Panc1 (cell line): ENCODE measurements around the gene CIAPIN1. TPM values are rescaled to one million over a fixed set of nuclear protein-coding genes. Genes with fewer than 3 reads are reported as not detected.

Source experiments
- ATAC-seq: fragments of 200-7000 bp; cut with Tn5 transposase; 2 replicates; pipeline ENCODE4 v1.9.1; 2020; ENCODE audit warnings: mild to moderate bottlenecking, moderate library complexity
- BruUV-seq: library from RNA; stranded (reverse); fragments of 400-500 nt; replicated peaks from 2 replicates; lab custom pipeline; 2021; lab: Mats Ljungman, UMichigan
- CTCF ChIA-PET: fragments of 300-600 bp; sonication (Branson Sonifier 250); formaldehyde crosslinking; loops from one replicate; lab custom pipeline; 2022; ENCODE audit warnings: antibody characterized with exemption; lab: Charles Lee
- POLR2A ChIA-PET: fragments of 300-600 bp; sonication (Branson Sonifier 250); formaldehyde crosslinking; loops from one replicate; lab custom pipeline; 2022; ENCODE audit warnings: antibody characterized with exemption; lab: Charles Lee
- DNase-seq: peaks from one replicate; pipeline ENCODE4 v3.0.0-alpha.2; 2010; ENCODE audit warnings: low read depth, low spot score
- H3K27ac ChIP-seq: 2 replicates; pipeline ENCODE4 v1.5.1; 2011; ENCODE audit warnings: mild to moderate bottlenecking, low read length, inconsistent platforms
- H3K27me3 ChIP-seq: fragments of 200-500 bp; sonication (Bioruptor generic); 2 replicates; pipeline ENCODE4 v1.6.0; 2014; ENCODE audit warnings: low read length, inconsistent platforms; ENCODE audit not compliant: control insufficient read depth, insufficient read depth
- H3K36me3 ChIP-seq: fragments of 200-500 bp; sonication (Bioruptor generic); 2 replicates; pipeline ENCODE4 v1.5.1; 2014; ENCODE audit warnings: inconsistent platforms, mild to moderate bottlenecking, low read length, moderate library complexity; ENCODE audit not compliant: control insufficient read depth, insufficient read depth
- H3K4me1 ChIP-seq: 2 replicates; pipeline ENCODE4 v1.5.1; 2011; ENCODE audit warnings: inconsistent platforms, mild to moderate bottlenecking, low read length, moderate library complexity; ENCODE audit not compliant: control insufficient read depth, insufficient read depth
- H3K4me3 ChIP-seq, 2 experiments: 2 replicates each; pipeline ENCODE4 v1.5.1; 2011 to 2012; ENCODE audit warnings: low read depth in 2 of 2, low read length in 2 of 2, mild to moderate bottlenecking in 2 of 2, inconsistent platforms in 1 of 2, moderate library complexity in 1 of 2
- H3K9me3 ChIP-seq: fragments of 200-500 bp; sonication (Bioruptor generic); 2 replicates; pipeline ENCODE4 v1.5.1; 2014; ENCODE audit warnings: low read depth, mild to moderate bottlenecking, inconsistent platforms, low read length, moderate library complexity; ENCODE audit not compliant: control insufficient read depth, insufficient read depth
- CTCF ChIP-seq: fragments of 450-650 bp; IDR thresholded peaks from 2 replicates; pipeline ENCODE4 v1.5.1; 2017; ENCODE audit warnings: mild to moderate bottlenecking
- POLR2AphosphoS5 ChIP-seq: IDR thresholded peaks from 2 replicates; pipeline ENCODE4 v1.6.1; 2012; ENCODE audit warnings: mild to moderate bottlenecking, low read depth, low read length, moderate library complexity
- REST ChIP-seq, 2 experiments: IDR thresholded peaks; 2 replicates each; pipeline ENCODE4 v1.6.1; 2011 to 2012; ENCODE audit warnings: low read depth in 2 of 2, control low read depth in 1 of 2, low read length in 1 of 2, mild to moderate bottlenecking in 1 of 2, moderate library complexity in 1 of 2; ENCODE audit not compliant: insufficient read depth in 1 of 2
- SIN3A ChIP-seq: IDR thresholded peaks from 2 replicates; pipeline ENCODE4 v1.6.1; 2012; ENCODE audit warnings: low read depth, mild to moderate bottlenecking, low read length, moderate library complexity, borderline replicate concordance; ENCODE audit not compliant: insufficient read depth
- TCF7L2 ChIP-seq: IDR thresholded peaks from 2 replicates; pipeline ENCODE4 v1.6.1; 2011; ENCODE audit warnings: mild to moderate bottlenecking, low read depth, low read length, inconsistent platforms
- in situ Hi-C: cut with HindIII; loops from 2 replicates; pipeline ENCODE4 v1.10.0; 2016; ENCODE audit warnings: low sequenced_read_pairs, low pct_unique_long_range_greater_than_20kb
- intact Hi-C: fragments of 100-400 bp; cut with micrococcal nuclease; formaldehyde crosslinking; loops from one replicate; pipeline ENCODE4 v1.10.0; 2022; ENCODE audit not compliant: unreplicated experiment
- total RNA-seq: library from RNA; stranded (reverse); gene quantifications from one replicate; pipeline ENCODE4 v1.2.1, GENCODE V29; 2021; ENCODE audit not compliant: unreplicated experiment

The CIAPIN1 gene
- total RNA-seq, 1 experiment from 2014 or later, result 64.0 TPM

DNA sequence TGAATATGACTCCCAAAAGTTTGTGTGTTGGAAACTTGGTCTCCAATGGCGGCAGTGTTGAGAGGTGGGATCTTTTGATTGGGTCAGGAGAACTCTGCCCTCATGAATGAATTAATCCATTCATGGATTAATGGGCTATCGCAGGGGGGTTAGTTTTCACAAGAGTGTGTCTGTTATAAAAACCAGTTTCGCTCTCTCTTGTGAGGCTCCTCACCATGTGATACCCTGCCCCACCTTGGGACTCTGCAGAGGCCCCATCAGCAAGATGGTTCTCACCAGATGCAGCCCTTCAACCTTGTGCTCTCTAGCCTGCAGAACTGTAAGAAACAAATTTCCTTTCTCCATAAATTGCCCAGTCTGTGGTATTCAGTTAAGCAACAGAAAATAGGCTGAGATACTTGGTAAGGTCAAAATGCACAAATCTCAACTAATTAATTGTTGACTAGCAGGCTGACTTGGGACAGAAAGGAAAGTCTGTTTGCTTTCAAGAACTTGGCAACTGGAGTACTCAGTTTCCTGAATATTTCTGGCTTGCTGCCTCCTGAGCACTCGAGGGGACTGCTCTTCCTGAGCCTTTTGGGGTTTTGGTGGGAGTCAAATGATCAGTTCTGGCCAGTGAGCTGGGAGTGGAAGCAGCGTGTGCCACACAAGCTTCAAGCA lies 56.4 kb downstream of the CIAPIN1 start:
- no peaks in the 10 kb centered on the region for H3K27me3 ChIP-seq
- intact Hi-C loops, result no loop called here
- TF ChIP-seq SIN3A (no peak), POLR2AphosphoS5 (no peak), CTCF (no peak), TCF7L2 (no peak), REST (IDR thresholded peaks at IDR 0.05; ENCODE audit: insufficient read depth in 1 of 2, low read depth in 2 of 2, low read length in 1 of 2) (no peak)
- ChIA-PET POLR2A (no interaction called here), CTCF (no interaction called here)
- no peaks in the 10 kb centered on the region for H3K4me1 ChIP-seq
- DNase-seq (no peak), ATAC-seq (no peak)
- in situ Hi-C loops, result no loop called here
- H3K9me3 ChIP-seq, result no peaks in the 10 kb centered on the region
- H3K4me3 ChIP-seq, result no peak overlapping the region
- H3K27ac ChIP-seq, result no peak overlapping the region
- H3K36me3 ChIP-seq, result no peaks in the 10 kb centered on the region
- BruUV-seq, result no TSS peak

GRCh38 chr16:57389087-57389468 lies 58.1 kb downstream of the CIAPIN1 start:
- no peak for TF ChIP-seq CTCF
- TF ChIP-seq SIN3A, result no peak
- TF ChIP-seq TCF7L2, result no peak
- TF ChIP-seq REST (IDR thresholded peaks at IDR 0.05; ENCODE audit: insufficient read depth in 1 of 2, low read depth in 2 of 2, low read length in 1 of 2), result no peak
- TF ChIP-seq POLR2AphosphoS5, result no peak
- ChIA-PET POLR2A (no interaction called here), CTCF (no interaction called here)
- ATAC-seq (no peak), DNase-seq (no peak)
- no TSS peak for BruUV-seq
- no peaks in the 10 kb centered on the region for H3K36me3 ChIP-seq
- no peaks in the 10 kb centered on the region for H3K4me1 ChIP-seq
- H3K27me3 ChIP-seq, result no peaks in the 10 kb centered on the region
- H3K27ac ChIP-seq, result no peak overlapping the region
- intact Hi-C loops (no loop called here), in situ Hi-C loops (no loop called here)
- H3K4me3 ChIP-seq, result no peak overlapping the region
- H3K9me3 ChIP-seq, result no peaks in the 10 kb centered on the region
